H9 (cell line): ENCODE results near the gene NXPH1. TPM values are rescaled to one million over a fixed set of nuclear protein-coding genes. Genes with fewer than 3 reads are reported as not detected.

Experiments
- DNase-seq: peaks from one replicate; pipeline ENCODE4 v3.0.0-alpha.2; 2017
- H2AFZ ChIP-seq: one replicate; pipeline ENCODE4 v1.6.1; 2013; ENCODE audit warnings: mild to moderate bottlenecking, low read length, control low read depth, moderate library complexity
- H2AK5ac ChIP-seq: 2 replicates; pipeline ENCODE4 v1.6.1; 2013; ENCODE audit warnings: low read length, control low read depth, mixed read lengths; ENCODE audit not compliant: insufficient read length
- H2BK120ac ChIP-seq: one replicate; pipeline ENCODE4 v1.6.1; 2013; ENCODE audit warnings: low read depth, mild to moderate bottlenecking, low read length, control low read depth, inconsistent platforms; ENCODE audit not compliant: poor library complexity, severe bottlenecking
- H2BK12ac ChIP-seq: 2 replicates; pipeline ENCODE4 v1.6.1; 2013; ENCODE audit warnings: low read length, control low read depth, mixed read lengths, low read depth; ENCODE audit not compliant: insufficient read length
- H2BK15ac ChIP-seq: 2 replicates; pipeline ENCODE4 v1.6.1; 2013; ENCODE audit warnings: low read depth, low read length, control low read depth
- H2BK20ac ChIP-seq: one replicate; pipeline ENCODE4 v1.6.1; 2013; ENCODE audit warnings: low read depth, mild to moderate bottlenecking, low read length, control low read depth, inconsistent platforms; ENCODE audit not compliant: poor library complexity, severe bottlenecking
- H2BK5ac ChIP-seq: 2 replicates; pipeline ENCODE4 v1.6.1; 2013; ENCODE audit warnings: low read length, control low read depth, mixed read lengths; ENCODE audit not compliant: insufficient read length
- H3K14ac ChIP-seq: 2 replicates; pipeline ENCODE4 v1.6.1; 2013; ENCODE audit warnings: low read length, control low read depth; ENCODE audit not compliant: insufficient read depth
- H3K18ac ChIP-seq: 2 replicates; pipeline ENCODE4 v1.6.1; 2013; ENCODE audit warnings: low read depth, mild to moderate bottlenecking, mixed read lengths, low read length, control low read depth; ENCODE audit not compliant: insufficient read length
- H3K23ac ChIP-seq: 2 replicates; pipeline ENCODE4 v1.6.1; 2013; ENCODE audit warnings: low read length, control low read depth, mixed read lengths, low read depth; ENCODE audit not compliant: insufficient read length
- H3K23me2 ChIP-seq: 2 replicates; pipeline ENCODE4 v1.6.1; 2013; ENCODE audit warnings: low read depth, mild to moderate bottlenecking, mixed read lengths, low read length, control low read depth; ENCODE audit not compliant: insufficient read length, poor library complexity, severe bottlenecking
- H3K27ac ChIP-seq: 2 replicates; pipeline ENCODE4 v1.5.1; 2013; ENCODE audit warnings: low read length, control low read depth, mixed read lengths, low read depth; ENCODE audit not compliant: insufficient read length
- H3K27me3 ChIP-seq: 2 replicates; pipeline ENCODE4 v1.6.1; 2013; ENCODE audit warnings: low read length, control low read depth, inconsistent platforms; ENCODE audit not compliant: insufficient read depth
- H3K4ac ChIP-seq: 2 replicates; pipeline ENCODE4 v1.6.1; 2013; ENCODE audit warnings: low read depth, mild to moderate bottlenecking, control low read depth, inconsistent platforms, low read length, moderate library complexity
- H3K4me1 ChIP-seq: 2 replicates; pipeline ENCODE4 v1.6.1; 2013; ENCODE audit warnings: low read length, control low read depth, inconsistent platforms; ENCODE audit not compliant: insufficient read depth
- H3K4me2 ChIP-seq: 2 replicates; pipeline ENCODE4 v1.6.1; 2013; ENCODE audit warnings: low read length, control low read depth, mixed read lengths; ENCODE audit not compliant: insufficient read length, insufficient read depth
- H3K56ac ChIP-seq: 2 replicates; pipeline ENCODE4 v1.6.1; 2013; ENCODE audit warnings: low read depth, mild to moderate bottlenecking, mixed read lengths, low read length, control low read depth; ENCODE audit not compliant: insufficient read length
- H3K79me1 ChIP-seq: 2 replicates; pipeline ENCODE4 v1.6.1; 2013; ENCODE audit warnings: low read depth, mild to moderate bottlenecking, moderate library complexity, low read length, control low read depth, inconsistent platforms; ENCODE audit not compliant: insufficient read depth, poor library complexity, severe bottlenecking
- H3K79me2 ChIP-seq: 2 replicates; pipeline ENCODE4 v1.6.1; 2013; ENCODE audit warnings: low read length, control low read depth, inconsistent platforms; ENCODE audit not compliant: insufficient read depth
- H3K9ac ChIP-seq: 2 replicates; pipeline ENCODE4 v1.6.1; 2013; ENCODE audit warnings: low read length, control low read depth, mixed read lengths; ENCODE audit not compliant: insufficient read length; ENCODE audit errors: extremely low read depth
- H3K9me3 ChIP-seq: one replicate; pipeline ENCODE4 v1.6.1; 2013; ENCODE audit warnings: low read depth, low read length, inconsistent platforms; ENCODE audit not compliant: control insufficient read depth
- H3T11ph ChIP-seq: one replicate; pipeline ENCODE4 v1.6.1; 2013; ENCODE audit warnings: mild to moderate bottlenecking, low read length, control low read depth, inconsistent platforms
- H4K20me1 ChIP-seq: one replicate; pipeline ENCODE4 v1.6.1; 2013; ENCODE audit not compliant: control insufficient read depth, insufficient read length, insufficient read depth
- H4K5ac ChIP-seq: 2 replicates; pipeline ENCODE4 v1.6.1; 2013; ENCODE audit warnings: low read depth, mild to moderate bottlenecking, mixed read lengths, low read length, control low read depth; ENCODE audit not compliant: insufficient read length
- H4K8ac ChIP-seq: replicated peaks from 2 replicates; pipeline ENCODE4 v1.6.1; 2013; ENCODE audit warnings: low read length, control low read depth, mixed read lengths, low read depth; ENCODE audit not compliant: insufficient read length
- H4K91ac ChIP-seq: 2 replicates; pipeline ENCODE4 v1.6.1; 2013; ENCODE audit warnings: low read depth, mild to moderate bottlenecking, moderate library complexity, mixed read lengths, low read length, control low read depth; ENCODE audit not compliant: insufficient read length
- H3K27ac Mint-ChIP-seq, 3 experiments: 2 replicates in 2 of 3; 3 replicates in 1 of 3; pipeline ENCODE4 v1.8.0; 2020 to 2021; ENCODE audit warnings: mixed read lengths in 3 of 3, mild to moderate bottlenecking in 1 of 3, moderate library complexity in 1 of 3
- H3K27me3 Mint-ChIP-seq: 2 replicates; pipeline ENCODE4 v1.8.0; 2021; ENCODE audit warnings: low read depth, mild to moderate bottlenecking, moderate library complexity, mixed read lengths
- H3K36me3 Mint-ChIP-seq, 3 experiments: 2 replicates in 2 of 3; 3 replicates in 1 of 3; pipeline ENCODE4 v1.8.0; 2020 to 2021; ENCODE audit warnings: low read depth in 3 of 3, mixed read lengths in 3 of 3; ENCODE audit not compliant: insufficient read depth in 1 of 3
- H3K4me1 Mint-ChIP-seq, 2 experiments: 2 replicates each; pipeline ENCODE4 v1.8.0; 2020; ENCODE audit warnings: mixed read lengths in 2 of 2
- H3K4me3 Mint-ChIP-seq, 2 experiments: 2 replicates in 1 of 2; 3 replicates in 1 of 2; pipeline ENCODE4 v1.8.0; 2020 to 2021; ENCODE audit warnings: mild to moderate bottlenecking in 2 of 2, mixed read lengths in 2 of 2, moderate library complexity in 1 of 2
- H3K9me3 Mint-ChIP-seq, 2 experiments: 2 replicates in 1 of 2; 3 replicates in 1 of 2; pipeline ENCODE4 v1.8.0; 2020; ENCODE audit warnings: mild to moderate bottlenecking in 2 of 2, mixed read lengths in 2 of 2, moderate library complexity in 1 of 2
- CTCF ChIP-seq: fragments of 200-600 bp; sonication (generic); conservative IDR thresholded peaks from 3 replicates; pipeline ENCODE4 v1.8.0; 2021; ENCODE audit warnings: antibody characterized with exemption, mild to moderate bottlenecking
- WGBS: extraction: QIAGEN DNeasy Blood & Tissue Kit; methylation state at CpG from one replicate; pipeline ENCODE4 v1.1.7; 2013; ENCODE audit warnings: missing lambda C conversion rate, low lambda C conversion rate, mixed read lengths; ENCODE audit not compliant: insufficient read length; ENCODE audit errors: extremely low coverage; 5-methylcytosine and 5-hydroxymethylcytosine counted together
- total RNA-seq: library from RNA; stranded (reverse); gene quantifications from 2 replicates; pipeline ENCODE4 v1.2.1, GENCODE V29; 2021

The NXPH1 gene
- total RNA-seq, 1 experiment from 2014 or later: 0.15 TPM

GRCh38 chr7:8639668-8640067 is 206.3 kb downstream of the NXPH1 start:
- H3K9ac ChIP-seq: no peak overlapping the region
- no peaks in the 10 kb centered on the region; the same call in 1 of the 2 replicates for H3K4me1 ChIP-seq
- H2BK15ac ChIP-seq: no peak overlapping the region
- H4K5ac ChIP-seq: no peak overlapping the region
- no peak overlapping the region for H3K4me3 Mint-ChIP-seq
- no peak overlapping the region for H3K23ac ChIP-seq
- H3K4ac ChIP-seq: no peak overlapping the region
- no peak overlapping the region for H2BK20ac ChIP-seq
- H2BK120ac ChIP-seq: no peak overlapping the region
- H4K8ac ChIP-seq: no peak overlapping the region
- H3K79me2 ChIP-seq: no peaks in the 10 kb centered on the region
- H3K56ac ChIP-seq: no peak overlapping the region
- peaks cover 10 to 15% of the 10 kb centered on the region in 2 experiments for H3K4me1 Mint-ChIP-seq
- no peaks in the 10 kb centered on the region for H3K9me3 Mint-ChIP-seq
- DNase-seq: no peak
- H2BK12ac ChIP-seq: no peak overlapping the region
- no peak overlapping the region for H3K18ac ChIP-seq
- H3K27ac ChIP-seq: no peak overlapping the region
- no CpG with 5 or more reads among the region's 5 CpGs for WGBS
- H3K9me3 ChIP-seq: no peaks in the 10 kb centered on the region
- H3K79me1 ChIP-seq: no peaks in the 10 kb centered on the region
- H4K20me1 ChIP-seq: no peaks in the 10 kb centered on the region
- no peak overlapping the region for H3K4me2 ChIP-seq
- H3K23me2 ChIP-seq: no peaks in the 10 kb centered on the region
- no peak overlapping the region for H2AK5ac ChIP-seq
- no peak overlapping the region for H3K27ac Mint-ChIP-seq
- no peak overlapping the region for H4K91ac ChIP-seq
- no peak overlapping the region for H2AFZ ChIP-seq
- no peaks in the 10 kb centered on the region; the same call in 1 of the 2 replicates for H3K27me3 Mint-ChIP-seq
- no peak for TF ChIP-seq CTCF
- no peak overlapping the region for H2BK5ac ChIP-seq
- H3K36me3 Mint-ChIP-seq: no peaks in the 10 kb centered on the region
- H3K14ac ChIP-seq: no peak overlapping the region
- H3K27me3 ChIP-seq: no peaks in the 10 kb centered on the region
- no peak overlapping the region for H3T11ph ChIP-seq
